ENCODE measurements around the gene UBASH3B. TPM values are rescaled to one million over a fixed set of nuclear protein-coding genes. Genes with fewer than 3 reads are reported as not detected.
"Not testable (repeated sequence)": the region's sequence is repeated elsewhere in the genome, so short reads cannot be mapped to it uniquely, and the experiment has no call there.

Gene UBASH3B, protein sequence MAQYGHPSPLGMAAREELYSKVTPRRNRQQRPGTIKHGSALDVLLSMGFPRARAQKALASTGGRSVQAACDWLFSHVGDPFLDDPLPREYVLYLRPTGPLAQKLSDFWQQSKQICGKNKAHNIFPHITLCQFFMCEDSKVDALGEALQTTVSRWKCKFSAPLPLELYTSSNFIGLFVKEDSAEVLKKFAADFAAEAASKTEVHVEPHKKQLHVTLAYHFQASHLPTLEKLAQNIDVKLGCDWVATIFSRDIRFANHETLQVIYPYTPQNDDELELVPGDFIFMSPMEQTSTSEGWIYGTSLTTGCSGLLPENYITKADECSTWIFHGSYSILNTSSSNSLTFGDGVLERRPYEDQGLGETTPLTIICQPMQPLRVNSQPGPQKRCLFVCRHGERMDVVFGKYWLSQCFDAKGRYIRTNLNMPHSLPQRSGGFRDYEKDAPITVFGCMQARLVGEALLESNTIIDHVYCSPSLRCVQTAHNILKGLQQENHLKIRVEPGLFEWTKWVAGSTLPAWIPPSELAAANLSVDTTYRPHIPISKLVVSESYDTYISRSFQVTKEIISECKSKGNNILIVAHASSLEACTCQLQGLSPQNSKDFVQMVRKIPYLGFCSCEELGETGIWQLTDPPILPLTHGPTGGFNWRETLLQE
- 12.4 and 12.8 TPM in 2 replicates for total RNA-seq (2014; rRNA removed; shearing (Covaris generic))
- 18.9 and 32.5 TPM in 2 replicates for polyA plus RNA-seq (2015; cell fraction: cytosol; rRNA removed)
- 10.6 and 13.3 TPM in 2 replicates for polyA plus RNA-seq (2015; cell fraction: nucleus; rRNA removed)

GRCh38 chr11:122655527-122656072 lies at the start of gene UBASH3B:
TSS of gene UBASH3B (plus strand) at chr11:122655722. CDS start at chr11:122656050, 328 bp downstream.
- in situ Hi-C loops (cut with HindIII; ENCODE audit: low pct_unique_long_range_greater_than_20kb, low sequenced_read_pairs), result no loop called here
- peak; percentile 77 for DNase-seq (ENCODE audit: low read depth, low spot score)

- in situ Hi-C loops (cut with HindIII; ENCODE audit: low pct_unique_long_range_greater_than_20kb, low sequenced_read_pairs); DNase-seq (ENCODE audit: low read depth, low spot score): not testable (repeated sequence)
Observed at GRCh38 chr11:122607162-122607561, 48.4 kb upstream of the UBASH3B start.

- in situ Hi-C loops (cut with HindIII; ENCODE audit: low pct_unique_long_range_greater_than_20kb, low sequenced_read_pairs), result no loop called here
- peak; percentile 20 for DNase-seq (ENCODE audit: low read depth, low spot score)
Observed at GRCh38 chr11:122612123-122612824, 43.2 kb upstream of the UBASH3B start.

GRCh38 chr11:122616718-122617117 lies 38.8 kb upstream of the UBASH3B start:
- DNase-seq (ENCODE audit: low read depth, low spot score), result no peak
- in situ Hi-C loops (cut with HindIII; ENCODE audit: low pct_unique_long_range_greater_than_20kb, low sequenced_read_pairs), result no loop called here

DNA sequence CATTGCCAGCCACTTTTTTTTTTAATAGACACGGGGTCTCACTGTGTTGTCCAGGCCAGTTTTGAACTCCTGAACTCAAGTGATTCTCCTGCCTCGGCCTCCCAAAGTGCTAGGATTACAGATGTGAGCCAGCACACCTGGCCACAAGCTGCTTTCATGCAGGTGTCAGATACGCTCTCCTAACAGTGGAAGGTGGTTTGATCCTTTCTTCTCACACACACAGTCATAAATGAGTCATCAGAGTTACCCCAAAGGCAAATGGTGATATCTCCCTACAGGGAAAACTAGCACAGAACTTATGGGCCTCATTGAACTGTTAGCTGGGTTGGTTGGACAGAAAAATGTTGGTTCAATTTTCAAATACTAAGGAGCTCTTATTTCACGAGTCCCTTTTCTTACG lies 38.2 kb upstream of the UBASH3B start:
- in situ Hi-C loops (cut with HindIII; ENCODE audit: low pct_unique_long_range_greater_than_20kb, low sequenced_read_pairs), result no loop called here
- DNase-seq (ENCODE audit: low read depth, low spot score), result no peak

DNA sequence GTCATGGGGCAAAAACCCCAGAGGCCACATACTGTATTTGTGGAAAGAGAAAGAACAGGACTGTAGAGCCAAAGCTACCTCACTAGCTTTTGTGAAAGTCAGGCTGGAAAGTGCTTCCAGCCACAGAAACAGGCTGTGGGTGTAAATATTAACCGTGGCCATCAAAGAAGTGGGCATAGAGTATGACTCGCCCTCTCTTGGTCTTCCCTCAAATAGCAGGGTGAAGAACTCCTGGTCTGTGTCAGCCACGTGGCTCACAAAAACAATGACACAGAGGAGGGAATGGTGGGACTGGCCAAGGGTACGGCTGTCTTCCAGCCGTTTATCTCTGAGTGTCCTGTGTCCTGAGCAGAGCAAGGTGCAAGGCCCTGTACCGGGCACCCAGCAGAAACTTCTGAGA lies 37.6 kb upstream of the UBASH3B start:
- DNase-seq (ENCODE audit: low read depth, low spot score), result peak; percentile 26
- in situ Hi-C loops (cut with HindIII; ENCODE audit: low pct_unique_long_range_greater_than_20kb, low sequenced_read_pairs), result no loop called here

DNA sequence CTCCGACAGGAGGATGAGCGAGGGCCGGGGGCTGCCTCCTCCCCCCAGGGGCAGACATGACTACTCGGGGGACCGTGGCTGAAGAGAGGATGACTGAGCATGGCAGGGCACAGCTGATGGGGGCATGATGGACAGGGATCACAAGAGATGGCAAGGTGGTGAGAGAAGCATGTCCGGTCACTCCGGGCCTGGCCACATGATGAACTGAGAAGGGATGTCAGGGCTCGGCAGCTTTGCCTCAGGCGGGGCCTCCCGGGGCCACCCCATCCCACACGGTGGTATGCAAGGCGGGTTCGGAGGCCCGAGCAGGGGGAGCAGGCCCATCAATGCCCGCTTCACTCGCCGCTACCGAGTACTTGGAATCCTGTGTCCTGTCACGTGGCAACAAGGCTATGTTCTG lies 36.6 kb upstream of the UBASH3B start:
- DNase-seq (ENCODE audit: low read depth, low spot score), result no peak

DNA sequence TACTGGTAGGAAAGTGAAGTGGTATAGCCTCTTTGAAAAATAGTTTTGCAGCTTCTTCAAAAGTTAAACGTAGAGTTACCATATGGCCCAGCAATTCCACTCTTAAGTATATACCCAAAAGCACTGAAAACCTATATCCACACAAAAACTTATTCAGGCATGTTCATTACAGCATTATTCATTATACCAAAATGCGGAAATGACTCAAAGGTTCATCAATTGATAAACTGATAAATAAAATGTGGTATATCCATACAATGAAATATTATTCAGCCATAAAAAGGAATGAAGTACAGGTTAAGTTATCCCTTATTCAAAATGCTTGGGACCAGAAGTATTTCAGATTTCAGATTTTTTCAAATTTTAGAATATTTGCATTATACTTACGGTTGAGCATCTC lies 35.8 kb upstream of the UBASH3B start:
- DNase-seq (ENCODE audit: low read depth, low spot score), result no peak
- in situ Hi-C loops (cut with HindIII; ENCODE audit: low pct_unique_long_range_greater_than_20kb, low sequenced_read_pairs), result no loop called here

More for the DNA sequence above, 36.6 kb upstream of the UBASH3B start:
- in situ Hi-C loops (cut with HindIII; ENCODE audit: low pct_unique_long_range_greater_than_20kb, low sequenced_read_pairs), result no loop called here

GRCh38 chr11:122625501-122625900 lies 30.0 kb upstream of the UBASH3B start:
- in situ Hi-C loops (cut with HindIII; ENCODE audit: low pct_unique_long_range_greater_than_20kb, low sequenced_read_pairs); DNase-seq (ENCODE audit: low read depth, low spot score): not testable (repeated sequence)

DNA sequence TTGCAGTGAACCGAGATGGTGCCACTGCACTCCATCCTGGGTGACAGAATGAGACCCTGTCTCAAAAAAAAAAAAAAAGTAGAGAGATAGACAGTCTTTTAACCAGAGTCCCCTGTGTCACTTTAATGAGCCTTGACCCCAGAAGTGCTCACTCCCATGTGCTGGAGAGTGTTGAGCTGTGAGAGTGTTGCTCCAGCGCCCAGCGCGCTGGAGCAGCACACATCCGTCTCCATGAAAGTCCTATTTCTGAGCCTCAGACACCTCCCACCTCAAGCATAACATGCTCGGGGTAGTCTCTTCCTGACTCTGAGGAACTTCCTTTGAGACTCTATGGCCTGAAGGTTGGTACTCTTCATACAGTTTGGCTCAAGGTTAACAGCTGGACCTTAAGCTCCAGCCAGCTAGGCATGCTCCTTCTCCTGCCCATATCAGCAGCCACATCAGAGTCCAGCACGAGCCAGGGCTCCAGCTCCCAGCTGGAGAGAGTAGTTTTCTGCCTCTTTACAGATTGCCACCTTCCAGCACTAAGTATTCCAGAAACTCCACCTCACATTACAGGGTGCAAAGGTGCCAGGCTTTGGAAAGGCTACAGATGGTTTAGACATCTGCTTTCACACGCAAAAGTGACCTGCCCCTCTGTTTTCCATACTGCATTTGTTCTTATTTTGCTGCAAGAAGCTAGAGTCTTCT lies 29.4 kb upstream of the UBASH3B start:
- no peak for DNase-seq (ENCODE audit: low read depth, low spot score)
- in situ Hi-C loops (cut with HindIII; ENCODE audit: low pct_unique_long_range_greater_than_20kb, low sequenced_read_pairs), result no loop called here

DNA sequence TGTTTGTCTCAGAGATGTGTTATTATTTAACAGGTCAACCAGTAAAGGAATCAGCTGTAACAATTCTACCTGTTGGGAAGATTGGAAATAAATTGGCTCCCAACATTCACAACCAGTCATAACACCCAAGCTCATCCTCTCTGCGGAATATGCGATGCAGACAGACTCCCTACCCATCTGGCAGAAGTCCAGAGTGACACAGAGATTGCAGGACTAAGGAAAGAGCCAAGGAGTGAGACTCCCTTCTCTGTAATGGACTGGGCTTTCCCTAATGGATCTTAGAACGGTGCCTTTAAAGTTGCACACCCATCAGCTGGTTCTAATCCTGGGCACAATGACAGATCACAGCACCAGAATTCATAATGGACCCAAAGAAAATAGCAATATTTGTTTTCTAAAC lies 27.8 kb upstream of the UBASH3B start:
- in situ Hi-C loops (cut with HindIII; ENCODE audit: low pct_unique_long_range_greater_than_20kb, low sequenced_read_pairs), result no loop called here
- no peak for DNase-seq (ENCODE audit: low read depth, low spot score)

DNA sequence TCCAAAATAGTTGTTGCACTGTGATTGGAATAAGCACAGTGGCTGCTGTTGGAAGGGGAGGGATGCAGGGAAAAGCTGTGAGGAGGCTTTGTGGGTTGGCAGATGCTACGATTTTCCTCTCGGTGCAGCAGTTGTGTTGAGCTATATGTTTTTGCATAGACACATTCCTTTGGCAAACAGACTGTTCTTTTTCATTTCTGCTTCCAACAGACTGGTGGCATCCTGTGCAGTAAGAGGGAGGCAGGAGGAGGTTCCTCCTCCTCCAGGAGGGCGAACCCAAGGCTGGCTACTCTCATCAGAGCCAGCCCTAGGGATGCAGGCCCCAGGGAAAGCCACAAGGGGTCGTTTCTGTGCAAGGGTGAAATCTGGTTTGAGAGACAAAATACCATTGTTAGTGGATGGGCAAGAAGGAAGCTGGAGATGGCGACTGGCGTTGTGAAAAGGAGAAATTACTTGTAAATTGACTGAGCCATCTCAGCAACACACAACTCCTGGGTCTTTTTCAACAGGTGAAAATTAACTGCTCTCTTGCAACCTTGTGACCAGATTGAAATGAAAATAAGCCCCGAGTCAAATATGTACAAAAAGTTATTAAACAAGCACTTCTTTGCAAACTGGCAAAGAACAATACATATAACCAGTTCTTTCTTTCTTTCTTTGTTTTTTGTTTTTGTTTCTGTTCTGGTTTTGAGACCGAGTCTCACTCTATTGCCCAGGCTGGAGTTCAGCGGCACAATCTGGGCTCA lies 26.5 kb upstream of the UBASH3B start:
- in situ Hi-C loops (cut with HindIII; ENCODE audit: low pct_unique_long_range_greater_than_20kb, low sequenced_read_pairs), result no loop called here
- DNase-seq (ENCODE audit: low read depth, low spot score), result peak; percentile 92

GRCh38 chr11:122632181-122632824 lies 23.2 kb upstream of the UBASH3B start:
- in situ Hi-C loops (cut with HindIII; ENCODE audit: low pct_unique_long_range_greater_than_20kb, low sequenced_read_pairs), result no loop called here
- no peak for DNase-seq (ENCODE audit: low read depth, low spot score)

- in situ Hi-C loops (cut with HindIII; ENCODE audit: low pct_unique_long_range_greater_than_20kb, low sequenced_read_pairs), result no loop called here
- DNase-seq (ENCODE audit: low read depth, low spot score), result peak; percentile 74
Observed at GRCh38 chr11:122633219-122633829, 22.2 kb upstream of the UBASH3B start.

DNA sequence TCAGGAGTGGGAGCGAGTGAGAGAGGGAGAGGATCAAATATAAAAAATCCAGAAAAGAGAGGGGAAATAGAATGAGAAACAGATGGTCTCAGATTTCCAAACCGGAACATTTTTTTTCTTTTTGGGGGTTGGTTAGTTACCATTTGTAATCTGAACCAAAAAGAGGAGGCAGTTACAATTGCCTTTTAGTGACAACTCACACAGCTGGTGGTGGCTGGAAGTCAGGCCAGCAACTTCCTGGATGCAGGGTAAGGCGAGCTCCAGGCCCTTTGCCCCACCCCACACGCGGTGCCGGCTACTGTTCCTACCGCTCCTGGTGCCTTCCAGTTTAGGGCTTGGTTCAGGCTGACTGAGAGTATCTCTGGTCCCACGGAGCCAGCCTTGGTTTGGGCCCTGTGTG lies 21.0 kb upstream of the UBASH3B start:
- in situ Hi-C loops (cut with HindIII; ENCODE audit: low pct_unique_long_range_greater_than_20kb, low sequenced_read_pairs), result no loop called here
- no peak for DNase-seq (ENCODE audit: low read depth, low spot score)

GRCh38 chr11:122637541-122637940 lies 18.0 kb upstream of the UBASH3B start:
- DNase-seq (ENCODE audit: low read depth, low spot score), result no peak
- in situ Hi-C loops (cut with HindIII; ENCODE audit: low pct_unique_long_range_greater_than_20kb, low sequenced_read_pairs), result no loop called here
